HFFc6 (cell line): ENCODE measurements around the gene IGSF10. TPM values are rescaled to one million over a fixed set of nuclear protein-coding genes. Genes with fewer than 3 reads are reported as not detected.

Source experiments
- DNase-seq: peaks from one replicate; pipeline ENCODE4 v3.0.0-alpha.2; 2018
- H3K27ac Mint-ChIP-seq: 2 replicates; pipeline ENCODE4 v1.8.0; 2020; ENCODE audit warnings: mild to moderate bottlenecking, mixed read lengths
- H3K27me3 Mint-ChIP-seq: 2 replicates; pipeline ENCODE4 v1.8.0; 2021; ENCODE audit warnings: mild to moderate bottlenecking, moderate library complexity, mixed read lengths; ENCODE audit not compliant: insufficient read depth
- H3K36me3 Mint-ChIP-seq: 2 replicates; pipeline ENCODE4 v1.8.0; 2021; ENCODE audit warnings: low read depth, mixed read lengths
- H3K4me1 Mint-ChIP-seq: 2 replicates; pipeline ENCODE4 v1.8.0; 2020; ENCODE audit warnings: low read depth, mixed read lengths
- H3K4me3 Mint-ChIP-seq: 2 replicates; pipeline ENCODE4 v1.8.0; 2020; ENCODE audit warnings: mild to moderate bottlenecking, moderate library complexity, mixed read lengths
- H3K9me3 Mint-ChIP-seq: 2 replicates; pipeline ENCODE4 v1.8.0; 2020; ENCODE audit warnings: mild to moderate bottlenecking, mixed read lengths
- CTCF ChIP-seq: fragments of 200-600 bp; sonication (generic); IDR thresholded peaks from 2 replicates; pipeline ENCODE4 v1.5.0; 2021; ENCODE audit warnings: antibody characterized with exemption, mild to moderate bottlenecking
- total RNA-seq, 6 experiments: library from RNA; stranded (reverse); fragmentation: NEBNext Ultra II Directional; extraction: Animal tissue kit (Norgen Biotek cat#: 25700); gene quantifications; 2 replicates in 1 of 6; 3 replicates in 5 of 6; pipeline ENCODE4 v1.2.3, GENCODE V29; 2021

Gene IGSF10
- total RNA-seq, 6 experiments from 2014 or later, result 0.02 to 0.05 (median 0.02) TPM; not detected in 3

DNA sequence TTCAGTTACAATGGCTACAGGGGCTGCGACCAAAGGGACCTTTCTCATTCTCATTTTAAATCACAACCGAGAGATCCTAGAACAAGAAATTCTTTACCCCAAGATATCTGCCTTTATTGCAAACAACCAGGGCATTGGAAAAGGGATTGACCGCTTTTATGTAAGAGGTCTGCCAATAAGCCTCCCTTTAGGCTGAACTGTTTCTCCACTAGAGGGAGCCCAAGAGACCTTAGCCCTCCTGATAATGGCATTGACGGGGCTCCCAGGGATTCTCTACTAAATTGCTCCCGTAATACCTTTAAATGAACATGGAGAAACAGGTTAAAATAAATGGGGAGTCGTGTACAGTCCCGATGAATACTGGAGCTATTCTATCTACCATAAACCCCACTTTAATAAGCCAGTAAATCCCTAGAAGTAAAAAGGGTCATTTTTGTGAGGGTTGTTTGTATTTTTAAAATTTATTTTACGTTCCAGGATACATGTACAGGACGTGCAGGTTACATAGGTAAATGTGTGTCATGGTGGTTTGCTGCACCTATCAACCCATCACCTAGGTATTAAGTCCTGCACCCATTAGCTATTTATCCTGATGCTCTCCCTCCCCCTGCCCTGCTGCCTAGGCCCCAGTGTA, 7.5 kb upstream of the IGSF10 start:
- no peak overlapping the region for H3K4me3 Mint-ChIP-seq
- peak; percentile 93 for TF ChIP-seq CTCF
- H3K4me1 Mint-ChIP-seq, result no peaks in the 10 kb centered on the region
- H3K36me3 Mint-ChIP-seq, result no peaks in the 10 kb centered on the region
- no peak overlapping the region for H3K27ac Mint-ChIP-seq
- H3K9me3 Mint-ChIP-seq, result no peaks in the 10 kb centered on the region
- DNase-seq, result peak; percentile 48
- no peaks in the 10 kb centered on the region; the same call in none of the 2 replicates for H3K27me3 Mint-ChIP-seq

DNA sequence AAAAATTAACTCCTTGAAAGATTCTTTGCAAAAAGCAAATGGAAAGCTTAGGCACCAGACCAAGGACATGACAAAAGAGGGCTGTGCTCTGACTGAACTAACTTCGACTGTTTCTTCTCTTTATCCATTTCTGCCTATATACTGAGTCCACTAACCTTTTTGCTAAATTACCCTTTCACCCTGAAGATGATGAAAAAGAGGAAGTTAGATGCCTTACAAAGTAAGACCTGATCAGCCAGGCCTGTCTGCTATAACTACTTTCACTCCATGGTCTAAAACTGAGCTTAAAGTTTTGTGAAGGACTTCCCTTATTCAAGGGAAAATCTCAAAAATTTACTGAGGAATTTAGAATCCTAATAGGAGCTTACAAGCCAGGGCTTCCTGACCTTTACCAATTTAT, 6.2 kb upstream of the IGSF10 start:
- H3K4me3 Mint-ChIP-seq, result no peak overlapping the region
- H3K9me3 Mint-ChIP-seq, result no peaks in the 10 kb centered on the region
- no peaks in the 10 kb centered on the region for H3K36me3 Mint-ChIP-seq
- no peak for DNase-seq
- H3K27ac Mint-ChIP-seq, result no peak overlapping the region
- TF ChIP-seq CTCF, result no peak
- no peaks in the 10 kb centered on the region for H3K4me1 Mint-ChIP-seq
- peaks cover 3% of the 10 kb centered on the region for H3K27me3 Mint-ChIP-seq

- no peak for DNase-seq
- Mint-ChIP-seq H3K4me1 (peaks cover 6% of the 10 kb centered on the region; the same call in 1 of the 2 replicates), H3K27me3 (peaks cover 12% of the 10 kb centered on the region), H3K36me3 (no peaks in the 10 kb centered on the region), H3K27ac (no peak overlapping the region), H3K4me3 (no peak overlapping the region), H3K9me3 (no peaks in the 10 kb centered on the region)
- no peak for TF ChIP-seq CTCF
These were observed 2.1 kb upstream of the IGSF10 start for GRCh38 chr3:151462991-151463390.

GRCh38 chr3:151462278-151462780, 1.5 kb upstream of the IGSF10 start:
- no peak overlapping the region for H3K27ac Mint-ChIP-seq
- no peak for DNase-seq
- peaks cover 12% of the 10 kb centered on the region for H3K27me3 Mint-ChIP-seq
- no peaks in the 10 kb centered on the region for H3K36me3 Mint-ChIP-seq
- TF ChIP-seq CTCF, result no peak
- H3K4me3 Mint-ChIP-seq, result no peak overlapping the region
- no peaks in the 10 kb centered on the region for H3K9me3 Mint-ChIP-seq
- H3K4me1 Mint-ChIP-seq, result peaks cover 6% of the 10 kb centered on the region; the same call in 1 of the 2 replicates

- Mint-ChIP-seq H3K27me3 (peaks cover 12% of the 10 kb centered on the region), H3K36me3 (no peaks in the 10 kb centered on the region), H3K9me3 (no peaks in the 10 kb centered on the region), H3K4me1 (peaks cover 6% of the 10 kb centered on the region; the same call in 1 of the 2 replicates), H3K4me3 (peak overlapping the region; percentile 57), H3K27ac (no peak overlapping the region)
- DNase-seq, result no peak
- TF ChIP-seq CTCF, result no peak
These were observed 633 bp downstream of the IGSF10 start for GRCh38 chr3:151460228-151460627.
